Neuronal stem cell (in vitro differentiated cells): Measurements from ENCODE around the gene TFAP2B.

Source experiments
- DNase-seq: peaks from one replicate; pipeline ENCODE4 v3.0.0-alpha.2; 2013; ENCODE audit warnings: low spot score
- H2AFZ ChIP-seq: one replicate; pipeline ENCODE4 v1.6.1; 2013; ENCODE audit warnings: mild to moderate bottlenecking, low read length, inconsistent platforms
- H2AK5ac ChIP-seq: 2 replicates; pipeline ENCODE4 v1.6.1; 2013; ENCODE audit warnings: low read depth, mild to moderate bottlenecking, inconsistent platforms, low read length, moderate library complexity, mixed read lengths
- H2BK120ac ChIP-seq: 2 replicates; pipeline ENCODE4 v1.6.1; 2013; ENCODE audit warnings: low read depth, mild to moderate bottlenecking, inconsistent platforms, low read length, moderate library complexity, mixed read lengths
- H2BK12ac ChIP-seq: one replicate; pipeline ENCODE4 v1.6.1; 2013; ENCODE audit warnings: low read length, inconsistent platforms
- H2BK15ac ChIP-seq: 2 replicates; pipeline ENCODE4 v1.6.1; 2013; ENCODE audit warnings: mild to moderate bottlenecking, low read length, inconsistent platforms, mixed read lengths
- H2BK5ac ChIP-seq: one replicate; pipeline ENCODE4 v1.6.1; 2013; ENCODE audit warnings: inconsistent platforms, mild to moderate bottlenecking, low read length, moderate library complexity
- H3K14ac ChIP-seq: one replicate; pipeline ENCODE4 v1.6.1; 2013; ENCODE audit warnings: low read length, inconsistent platforms
- H3K18ac ChIP-seq: 2 replicates; pipeline ENCODE4 v1.6.1; 2013; ENCODE audit warnings: low read length, inconsistent platforms
- H3K23ac ChIP-seq: 2 replicates; pipeline ENCODE4 v1.6.1; 2013; ENCODE audit warnings: low read depth, mild to moderate bottlenecking, mixed read lengths, low read length, inconsistent platforms; ENCODE audit not compliant: poor library complexity
- H3K27ac ChIP-seq: replicated peaks from 3 replicates; pipeline ENCODE4 v1.5.1; 2013; ENCODE audit warnings: low read length, inconsistent platforms
- H3K27me3 ChIP-seq, 3 experiments: 2 replicates each; pipeline ENCODE4 v1.6.1; 2013; ENCODE audit warnings: low read length in 3 of 3, mild to moderate bottlenecking in 2 of 3, inconsistent platforms in 1 of 3, low read depth in 1 of 3, mixed read lengths in 1 of 3, moderate library complexity in 1 of 3; ENCODE audit not compliant: control insufficient read depth in 3 of 3, insufficient read depth in 3 of 3
- H3K36me3 ChIP-seq, 2 donors: replicated peaks in 1 of 2; 2 replicates each; pipeline ENCODE4 v1.6.1; 2013; ENCODE audit warnings: low read length in 2 of 2; ENCODE audit not compliant: control insufficient read depth in 2 of 2, insufficient read depth in 2 of 2
- H3K4ac ChIP-seq: 2 replicates; pipeline ENCODE4 v1.6.1; 2013; ENCODE audit warnings: inconsistent platforms, mild to moderate bottlenecking, low read length, moderate library complexity
- H3K4me1 ChIP-seq, 2 donors: 1 replicate in 1 of 2; 2 replicates in 1 of 2; pipeline ENCODE4 v1.6.1; 2013; ENCODE audit warnings: low read length in 2 of 2, low read depth in 1 of 2; ENCODE audit not compliant: control insufficient read depth in 2 of 2, insufficient read depth in 1 of 2
- H3K4me2 ChIP-seq: one replicate; pipeline ENCODE4 v1.6.1; 2013; ENCODE audit warnings: mild to moderate bottlenecking, low read length, inconsistent platforms; ENCODE audit not compliant: insufficient read depth, poor library complexity, severe bottlenecking
- H3K4me3 ChIP-seq, 2 donors: 2 replicates each; pipeline ENCODE4 v1.5.1; 2013; ENCODE audit warnings: low read length in 2 of 2, mild to moderate bottlenecking in 2 of 2, inconsistent platforms in 1 of 2, moderate library complexity in 1 of 2
- H3K79me1 ChIP-seq: one replicate; pipeline ENCODE4 v1.6.1; 2013; ENCODE audit warnings: low read depth, mild to moderate bottlenecking, inconsistent platforms, low read length, moderate library complexity
- H3K9ac ChIP-seq: one replicate; pipeline ENCODE4 v1.6.1; 2013; ENCODE audit warnings: mild to moderate bottlenecking, low read depth, low read length, inconsistent platforms; ENCODE audit not compliant: poor library complexity
- H3K9me3 ChIP-seq, 2 donors: replicated peaks in 1 of 2; 2 replicates each; pipeline versions ENCODE3 to v1.6.1; 2013; ENCODE audit warnings: low read length in 2 of 2, mild to moderate bottlenecking in 2 of 2, inconsistent platforms in 1 of 2, low read depth in 1 of 2, mixed read lengths in 1 of 2, moderate library complexity in 1 of 2; ENCODE audit not compliant: control insufficient read depth in 2 of 2, insufficient read depth in 1 of 2
- H4K8ac ChIP-seq: one replicate; pipeline ENCODE4 v1.6.1; 2013; ENCODE audit warnings: low read depth, mild to moderate bottlenecking, inconsistent platforms, low read length, moderate library complexity
- H4K91ac ChIP-seq: one replicate; pipeline ENCODE4 v1.6.1; 2013; ENCODE audit warnings: low read length, low read depth, mild to moderate bottlenecking, inconsistent platforms; ENCODE audit not compliant: poor library complexity
- WGBS, 2 donors: extraction: QIAGEN DNeasy Blood & Tissue Kit; methylation state at CpG; one replicate each; pipeline ENCODE4 v1.1.7; 2013; ENCODE audit warnings: missing lambda C conversion rate in 2 of 2, mixed read lengths in 1 of 2; ENCODE audit not compliant: insufficient read length in 2 of 2, insufficient replicate concordance in 1 of 2; ENCODE audit errors: extremely low coverage in 2 of 2; 5-methylcytosine and 5-hydroxymethylcytosine counted together

TFAP2B gene

GRCh38 chr6:50845499-50846143 is 26.9 kb downstream of the TFAP2B start:
- peak overlapping the region; percentile 36 for H3K9ac ChIP-seq
- peaks cover 37 to 100% (median 89%) of the 10 kb centered on the region in 3 experiments for H3K27me3 ChIP-seq
- H2AK5ac ChIP-seq = no peak overlapping the region
- H2AFZ ChIP-seq = peak overlapping the region; percentile 45
- H2BK12ac ChIP-seq = no peak overlapping the region
- no peak overlapping the region for H2BK15ac ChIP-seq
- no peaks in the 10 kb centered on the region for H3K79me1 ChIP-seq
- no peak overlapping the region for H4K91ac ChIP-seq
- no peak overlapping the region for H3K4ac ChIP-seq
- peak overlapping the region; percentile 87 for H3K18ac ChIP-seq
- no peak overlapping the region for H3K14ac ChIP-seq
- H3K4me2 ChIP-seq = no peak overlapping the region
- WGBS, 2 donors = no CpG with 5 or more reads among the region's 44 CpGs
- no peak overlapping the region for H2BK120ac ChIP-seq
- H3K36me3 ChIP-seq = no peaks in the 10 kb centered on the region
- no peak for DNase-seq
- H4K8ac ChIP-seq = no peak overlapping the region
- H3K9me3 ChIP-seq = no peaks in the 10 kb centered on the region
- no peak overlapping the region for H3K27ac ChIP-seq
- H3K4me1 ChIP-seq = peaks cover 0 to 7% of the 10 kb centered on the region in 2 donors
- no peak overlapping the region for H3K4me3 ChIP-seq
- no peak overlapping the region for H3K23ac ChIP-seq
- no peak overlapping the region for H2BK5ac ChIP-seq

- H2AK5ac ChIP-seq = no peak overlapping the region
- H3K23ac ChIP-seq = no peak overlapping the region
- H2BK5ac ChIP-seq = no peak overlapping the region
- no peak overlapping the region for H3K4me3 ChIP-seq
- H4K91ac ChIP-seq = no peak overlapping the region
- DNase-seq = no peak
- no peak overlapping the region for H3K4ac ChIP-seq
- no peak overlapping the region for H3K9ac ChIP-seq
- H3K27me3 ChIP-seq = peaks cover 36 to 100% (median 89%) of the 10 kb centered on the region in 3 experiments
- H3K79me1 ChIP-seq = no peaks in the 10 kb centered on the region
- no peak overlapping the region for H3K18ac ChIP-seq
- no peak overlapping the region for H2AFZ ChIP-seq
- no peak overlapping the region for H3K14ac ChIP-seq
- WGBS, 2 donors = no CpG with 5 or more reads among the region's 16 CpGs
- no peaks in the 10 kb centered on the region for H3K9me3 ChIP-seq
- H4K8ac ChIP-seq = no peak overlapping the region
- no peak overlapping the region for H3K27ac ChIP-seq
- no peak overlapping the region for H2BK120ac ChIP-seq
- no peak overlapping the region for H2BK15ac ChIP-seq
- H3K4me2 ChIP-seq = no peak overlapping the region
- H3K4me1 ChIP-seq = peaks cover 0 to 11% of the 10 kb centered on the region in 2 donors
- no peaks in the 10 kb centered on the region for H3K36me3 ChIP-seq
- H2BK12ac ChIP-seq = no peak overlapping the region
Observed at GRCh38 chr6:50846144-50846851, 27.6 kb downstream of the TFAP2B start.

- Histone ChIP-seq H3K27ac (no peak overlapping the region), H3K36me3 (no peaks in the 10 kb centered on the region), H3K4ac (no peak overlapping the region), H3K23ac (no peak overlapping the region), H2BK12ac (no peak overlapping the region), H3K14ac (no peak overlapping the region), H3K79me1 (no peaks in the 10 kb centered on the region), H2AK5ac (no peak overlapping the region), H2BK120ac (no peak overlapping the region), H4K8ac (no peak overlapping the region), H4K91ac (no peak overlapping the region), H3K27me3 (peaks cover 33 to 100% (median 89%) of the 10 kb centered on the region in 3 experiments), H3K18ac (no peak overlapping the region), H3K9me3 (no peaks in the 10 kb centered on the region), H3K4me3 (no peak overlapping the region), H2AFZ (no peak overlapping the region), H2BK15ac (no peak overlapping the region), H3K9ac (no peak overlapping the region), H2BK5ac (no peak overlapping the region), H3K4me1 (peaks cover 0 to 11% of the 10 kb centered on the region in 2 donors), H3K4me2 (no peak overlapping the region)
- no CpG with 5 or more reads among the region's 8 CpGs for WGBS, 2 donors
- DNase-seq = no peak
Observed at GRCh38 chr6:50846852-50847155, 28.1 kb downstream of the TFAP2B start.

- Histone ChIP-seq H3K14ac (no peak overlapping the region), H3K79me1 (no peaks in the 10 kb centered on the region), H2BK12ac (no peak overlapping the region), H3K27ac (no peak overlapping the region), H3K4me2 (no peak overlapping the region), H3K4me3 (no peak overlapping the region), H2AK5ac (no peak overlapping the region), H3K36me3 (no peaks in the 10 kb centered on the region), H3K4me1 (peaks cover 0 to 11% of the 10 kb centered on the region in 2 donors), H4K91ac (no peak overlapping the region), H3K9ac (no peak overlapping the region), H3K18ac (no peak overlapping the region), H4K8ac (no peak overlapping the region), H3K9me3 (no peaks in the 10 kb centered on the region), H2BK120ac (no peak overlapping the region), H2AFZ (no peak overlapping the region), H3K23ac (no peak overlapping the region), H2BK5ac (no peak overlapping the region), H2BK15ac (no peak overlapping the region), H3K4ac (no peak overlapping the region), H3K27me3 (peaks cover 30 to 96% (median 87%) of the 10 kb centered on the region in 3 experiments)
- WGBS, 2 donors = no CpG with 5 or more reads among the region's 7 CpGs
- DNase-seq = no peak
Observed at GRCh38 chr6:50847890-50848594, 29.4 kb downstream of the TFAP2B start.
